IMR-90 (cell line): Measurements from ENCODE around the gene DHCR24.

Experiments
- BHLHE40 ChIP-seq: fragments of 150-350 bp; IDR thresholded peaks from 2 replicates; pipeline ENCODE4 v1.6.1; 2016; ENCODE audit warnings: mild to moderate bottlenecking, low read depth, low read length
- MAFK ChIP-seq: IDR thresholded peaks from 2 replicates; pipeline ENCODE4 v1.6.1; 2012; ENCODE audit warnings: low read depth, low read length, improper control_type of control experiment
- NFE2L2 ChIP-seq: fragments of 150-350 bp; IDR thresholded peaks from 2 replicates; pipeline ENCODE4 v1.6.1; 2016; ENCODE audit warnings: low read depth, mild to moderate bottlenecking, low read length
- POLR2A ChIP-seq: IDR thresholded peaks from 2 replicates; pipeline ENCODE4 v1.6.1; 2012; ENCODE audit warnings: mild to moderate bottlenecking, low read depth, low read length
- RAD21 ChIP-seq: IDR thresholded peaks from 2 replicates; pipeline ENCODE4 v1.6.1; 2012; ENCODE audit warnings: low read length, improper control_type of control experiment
- RFX5 ChIP-seq: IDR thresholded peaks from 2 replicates; pipeline ENCODE4 v1.8.0; 2012; ENCODE audit warnings: low read depth, mild to moderate bottlenecking, low read length, moderate library complexity
- TF ChIP-seq, protein P1 (sequence below): conservative IDR thresholded peaks from 2 replicates; pipeline ENCODE4 v1.5.1; 2012; ENCODE audit warnings: mild to moderate bottlenecking, low read depth, low read length, improper control_type of control experiment

DNA sequence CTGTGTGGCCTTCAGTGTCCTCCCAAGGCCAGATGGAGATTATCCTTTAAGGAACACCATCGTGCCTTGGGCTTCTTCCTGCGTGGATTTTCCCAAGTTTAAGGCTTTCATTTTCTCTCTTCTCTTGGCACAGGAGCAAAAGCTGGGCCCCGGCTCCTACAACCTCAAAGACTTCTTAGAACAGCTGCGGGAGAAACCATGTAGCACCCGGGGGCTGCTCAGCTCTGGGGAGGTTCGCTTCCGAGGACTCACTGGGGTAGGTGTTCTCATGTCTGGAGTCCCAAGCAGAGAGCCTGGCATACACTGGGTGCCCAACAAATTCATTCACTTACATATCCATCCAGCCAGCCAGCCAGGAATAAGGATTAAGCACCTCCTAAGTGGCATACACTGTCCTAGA is 79.2 kb downstream of the DHCR24 start:
- TF ChIP-seq NFE2L2 = no peak
- TF ChIP-seq RFX5 = no peak
- TF ChIP-seq, protein P1, sequence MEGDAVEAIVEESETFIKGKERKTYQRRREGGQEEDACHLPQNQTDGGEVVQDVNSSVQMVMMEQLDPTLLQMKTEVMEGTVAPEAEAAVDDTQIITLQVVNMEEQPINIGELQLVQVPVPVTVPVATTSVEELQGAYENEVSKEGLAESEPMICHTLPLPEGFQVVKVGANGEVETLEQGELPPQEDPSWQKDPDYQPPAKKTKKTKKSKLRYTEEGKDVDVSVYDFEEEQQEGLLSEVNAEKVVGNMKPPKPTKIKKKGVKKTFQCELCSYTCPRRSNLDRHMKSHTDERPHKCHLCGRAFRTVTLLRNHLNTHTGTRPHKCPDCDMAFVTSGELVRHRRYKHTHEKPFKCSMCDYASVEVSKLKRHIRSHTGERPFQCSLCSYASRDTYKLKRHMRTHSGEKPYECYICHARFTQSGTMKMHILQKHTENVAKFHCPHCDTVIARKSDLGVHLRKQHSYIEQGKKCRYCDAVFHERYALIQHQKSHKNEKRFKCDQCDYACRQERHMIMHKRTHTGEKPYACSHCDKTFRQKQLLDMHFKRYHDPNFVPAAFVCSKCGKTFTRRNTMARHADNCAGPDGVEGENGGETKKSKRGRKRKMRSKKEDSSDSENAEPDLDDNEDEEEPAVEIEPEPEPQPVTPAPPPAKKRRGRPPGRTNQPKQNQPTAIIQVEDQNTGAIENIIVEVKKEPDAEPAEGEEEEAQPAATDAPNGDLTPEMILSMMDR = no peak
- no peak for TF ChIP-seq POLR2A
- TF ChIP-seq RAD21 = no peak
- TF ChIP-seq BHLHE40 = no peak
- no peak for TF ChIP-seq MAFK
